Measurements from ENCODE around the gene ZDHHC16.
"Not testable (repeated sequence)": the region's sequence is repeated elsewhere in the genome, so short reads cannot be mapped to it uniquely, and the experiment has no call there.

The ZDHHC16 gene

DNA sequence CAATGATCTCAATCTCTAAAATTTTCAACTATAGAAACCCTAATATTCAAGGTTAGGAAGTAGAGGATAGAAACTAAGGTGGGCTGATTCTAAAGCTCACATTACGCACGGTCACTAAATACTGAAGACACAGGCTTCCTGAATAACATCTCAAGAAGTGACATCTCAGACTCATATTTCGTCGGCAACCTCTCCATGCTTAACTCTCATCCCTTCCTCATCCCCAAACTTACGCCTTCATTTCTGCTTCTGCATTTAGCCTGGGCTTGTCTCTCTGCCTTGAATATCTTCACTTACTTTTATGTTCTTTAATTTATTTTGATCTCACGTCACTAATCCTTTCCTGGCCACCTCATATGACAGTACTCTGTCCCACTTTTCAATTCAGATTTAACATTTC, 10.8 kb upstream of the ZDHHC16 start:
- no peak for DNase-seq

DNA sequence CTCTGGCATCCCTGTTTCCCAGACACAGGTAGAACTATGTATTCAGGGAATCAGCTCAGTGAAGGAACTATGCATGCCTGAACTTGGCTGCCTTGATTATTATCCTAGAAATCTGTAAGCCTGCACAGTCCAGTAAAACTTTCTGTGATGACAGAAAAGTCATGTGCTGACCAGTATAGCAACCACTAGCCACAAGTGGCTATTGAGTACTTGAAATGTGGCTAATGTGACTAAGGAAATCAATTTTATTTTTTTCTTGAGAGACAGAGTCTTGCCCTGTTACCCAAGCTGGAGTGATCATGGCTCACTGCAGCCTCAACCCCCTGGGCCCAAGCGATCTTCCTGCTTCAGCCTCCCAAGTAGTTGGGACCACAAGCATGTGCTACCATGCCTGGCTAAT, 3.7 kb upstream of the ZDHHC16 start:
- no peak for DNase-seq

DNA sequence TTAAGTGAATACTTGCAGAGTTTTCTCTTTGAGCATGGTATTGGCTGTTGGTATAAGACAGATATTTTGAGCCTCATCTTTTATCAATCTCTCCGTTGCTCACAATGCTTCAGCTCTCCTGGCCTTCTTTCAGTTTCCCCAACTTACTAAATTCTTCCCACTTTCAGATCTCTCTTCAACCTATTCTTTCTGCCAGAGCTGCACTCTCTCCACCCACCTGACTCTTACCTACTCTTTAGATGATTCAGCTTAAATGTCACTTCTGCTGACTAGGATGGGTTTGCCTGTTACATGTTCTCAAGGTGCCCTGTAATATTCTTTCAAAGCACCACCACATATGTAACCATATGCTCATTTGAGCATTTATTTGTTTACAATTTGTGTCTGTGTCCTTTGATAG, 1.8 kb upstream of the ZDHHC16 start:
- DNase-seq = peak; percentile 40

DNA sequence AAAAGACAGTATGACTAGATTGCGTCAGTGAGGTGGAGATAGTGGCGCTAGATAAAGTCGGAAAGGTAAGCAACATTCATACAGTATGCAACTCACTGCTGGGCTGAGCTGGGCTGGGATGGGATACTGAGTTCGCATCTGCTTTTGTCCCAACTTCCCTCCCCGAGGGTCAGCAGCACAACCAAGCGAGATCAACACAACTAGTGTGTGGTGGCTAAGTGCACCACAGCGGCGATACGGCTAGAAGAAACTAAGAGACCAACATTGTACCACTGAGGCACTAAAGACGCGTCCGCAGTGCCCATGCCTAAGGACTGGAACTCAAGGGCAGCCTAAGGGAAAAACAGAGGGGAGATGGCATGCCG, 636 bp upstream of the ZDHHC16 start:
- no peak for DNase-seq

DNA sequence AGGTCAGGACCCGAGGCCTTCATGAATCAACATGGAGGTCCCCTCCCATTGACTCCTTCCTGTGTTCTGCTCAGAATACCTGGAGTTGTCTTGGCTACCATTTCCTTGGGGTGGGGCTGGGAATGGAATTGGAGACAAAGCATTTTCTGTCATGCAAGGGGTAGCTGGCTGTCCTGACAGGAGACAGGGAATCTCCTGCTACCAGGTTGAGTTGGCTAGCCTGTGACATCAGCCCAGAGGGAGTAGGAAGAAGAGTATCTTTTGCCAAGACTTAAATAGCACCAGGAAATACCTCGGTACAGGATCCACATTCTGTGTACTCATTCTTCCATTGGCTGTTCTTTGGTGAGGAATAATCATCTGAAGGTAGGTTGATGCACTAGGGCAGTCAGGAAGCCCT, 4.9 kb downstream of the ZDHHC16 start:
- DNase-seq = no peak

DNA sequence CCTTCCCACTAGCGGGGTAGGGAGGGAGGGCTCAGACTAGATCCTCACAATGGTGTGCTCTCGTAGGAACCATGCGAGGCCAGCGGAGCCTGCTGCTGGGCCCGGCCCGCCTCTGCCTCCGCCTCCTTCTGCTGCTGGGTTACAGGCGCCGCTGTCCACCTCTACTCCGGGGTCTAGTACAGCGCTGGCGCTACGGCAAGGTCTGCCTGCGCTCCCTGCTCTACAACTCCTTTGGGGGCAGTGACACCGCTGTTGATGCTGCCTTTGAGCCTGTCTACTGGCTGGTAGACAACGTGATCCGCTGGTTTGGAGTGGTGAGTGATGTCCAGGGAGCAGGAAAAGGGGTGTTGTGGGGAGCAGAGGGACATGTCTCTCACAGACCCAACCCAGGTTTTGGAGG, 5.6 kb downstream of the ZDHHC16 start:
- DNase-seq = no peak

DNA sequence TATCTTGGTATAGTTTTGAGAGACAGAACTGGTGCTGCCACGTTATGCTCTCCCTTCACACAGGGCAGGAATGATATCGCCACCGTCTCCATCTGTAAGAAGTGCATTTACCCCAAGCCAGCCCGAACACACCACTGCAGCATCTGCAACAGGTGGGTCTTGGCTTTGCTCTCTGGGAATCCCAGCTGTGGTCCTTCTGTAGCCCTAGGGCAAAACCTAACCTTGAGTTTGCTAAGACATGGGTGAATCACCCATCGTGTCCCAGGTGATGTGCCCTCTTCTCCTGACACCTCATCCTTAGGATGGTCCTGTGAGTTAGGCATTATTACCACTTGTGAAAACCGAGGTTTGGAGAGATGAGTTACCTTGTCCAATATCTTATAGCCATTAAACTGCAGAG, 6.4 kb downstream of the ZDHHC16 start:
- no peak for DNase-seq

DNA sequence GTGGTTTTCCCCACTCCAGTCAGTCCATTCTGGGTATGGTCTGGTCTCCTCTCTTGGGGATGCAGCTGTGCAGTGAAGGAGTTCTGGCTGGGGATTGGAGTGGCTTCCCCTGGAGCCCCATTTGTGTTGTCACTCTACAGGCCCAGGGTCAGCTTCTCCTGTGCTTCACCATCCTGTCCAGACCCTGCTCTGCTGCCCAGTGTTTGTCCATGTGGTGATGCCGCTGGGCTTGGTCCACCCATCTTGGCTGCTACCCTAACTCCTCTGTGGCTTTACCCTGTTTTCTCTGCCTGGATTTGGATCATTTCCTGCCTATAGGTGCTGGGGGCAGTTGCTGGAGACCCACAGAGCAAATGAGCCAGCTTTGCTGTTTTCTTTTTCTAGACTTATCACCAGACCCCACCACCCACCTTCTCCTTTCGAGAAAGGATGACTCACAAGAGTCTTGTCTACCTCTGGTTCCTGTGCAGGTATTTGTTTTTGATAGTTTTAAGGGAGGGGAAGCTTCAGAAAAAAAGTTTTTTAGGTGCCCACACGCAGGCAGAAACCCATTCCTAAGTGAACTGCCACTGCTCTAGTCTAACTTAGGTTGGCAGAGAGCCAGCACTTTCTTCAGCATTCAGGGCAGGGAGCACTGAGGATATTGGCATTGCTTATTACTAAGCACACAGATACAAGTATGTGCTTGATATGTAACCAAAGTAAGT, 8.5 kb downstream of the ZDHHC16 start:
- DNase-seq = no peak

DNA sequence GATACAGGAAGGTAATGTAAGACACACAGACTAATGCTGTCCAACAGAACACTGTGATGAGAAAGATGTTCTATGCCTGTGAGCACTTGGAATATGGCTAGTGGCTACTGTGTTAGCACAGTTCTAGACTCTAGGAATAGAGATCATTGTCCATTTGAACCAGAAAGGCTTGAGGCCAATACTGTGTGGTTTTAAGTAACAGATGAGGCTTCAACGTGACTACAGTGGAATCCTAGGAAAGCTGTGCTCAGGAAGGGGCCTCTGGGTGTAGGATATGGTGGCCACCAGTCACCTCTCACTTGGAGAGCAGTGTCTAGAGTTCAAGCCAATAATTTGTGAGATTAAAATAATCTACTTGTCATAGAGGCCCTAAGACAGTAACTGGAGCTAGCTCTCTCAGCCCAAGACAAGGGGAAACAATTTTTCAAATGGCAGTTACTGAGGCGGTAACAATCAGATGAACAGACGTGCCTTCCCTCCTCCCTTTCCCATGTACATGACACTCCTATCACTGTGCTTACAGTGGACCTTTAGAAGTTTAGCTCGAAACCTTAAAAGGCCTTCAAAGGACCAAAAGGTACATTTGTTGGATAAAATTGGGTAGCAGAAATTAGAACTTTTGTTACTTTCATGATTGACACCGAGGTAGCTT, 10.2 kb downstream of the ZDHHC16 start:
- no peak for DNase-seq

DNA sequence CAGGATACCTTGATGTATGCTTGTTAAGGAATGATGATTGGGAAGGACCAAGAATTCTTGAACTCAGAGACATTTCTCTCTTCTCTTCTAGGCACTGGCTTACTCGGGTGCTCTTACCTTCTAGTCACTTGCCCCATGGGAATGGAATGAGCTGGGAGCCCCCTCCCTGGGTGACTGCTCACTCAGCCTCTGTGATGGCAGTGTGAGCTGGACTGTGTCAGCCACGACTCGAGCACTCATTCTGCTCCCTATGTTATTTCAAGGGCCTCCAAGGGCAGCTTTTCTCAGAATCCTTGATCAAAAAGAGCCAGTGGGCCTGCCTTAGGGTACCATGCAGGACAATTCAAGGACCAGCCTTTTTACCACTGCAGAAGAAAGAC, 10.7 kb downstream of the ZDHHC16 start:
- DNase-seq = no peak

DNA sequence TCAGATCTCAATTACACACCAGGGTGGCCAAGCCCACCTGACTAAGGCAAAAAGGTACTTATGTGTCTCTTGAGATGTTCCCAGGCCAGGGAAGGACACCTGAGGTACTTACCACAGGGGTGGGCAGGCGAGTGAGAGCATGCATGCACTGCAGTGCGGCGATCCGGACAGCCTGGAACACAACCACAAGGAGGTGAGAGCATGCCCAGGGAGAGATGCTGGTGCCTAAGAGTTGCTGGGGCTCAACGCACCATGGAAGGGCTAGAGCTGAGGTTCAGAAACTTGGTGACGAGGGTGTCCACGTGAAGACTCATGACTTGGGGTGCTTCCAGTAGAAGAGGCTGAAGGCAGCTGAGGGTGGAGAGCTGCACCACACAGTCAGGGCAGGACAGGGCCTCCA, 13.1 kb downstream of the ZDHHC16 start:
- no peak for DNase-seq

DNA sequence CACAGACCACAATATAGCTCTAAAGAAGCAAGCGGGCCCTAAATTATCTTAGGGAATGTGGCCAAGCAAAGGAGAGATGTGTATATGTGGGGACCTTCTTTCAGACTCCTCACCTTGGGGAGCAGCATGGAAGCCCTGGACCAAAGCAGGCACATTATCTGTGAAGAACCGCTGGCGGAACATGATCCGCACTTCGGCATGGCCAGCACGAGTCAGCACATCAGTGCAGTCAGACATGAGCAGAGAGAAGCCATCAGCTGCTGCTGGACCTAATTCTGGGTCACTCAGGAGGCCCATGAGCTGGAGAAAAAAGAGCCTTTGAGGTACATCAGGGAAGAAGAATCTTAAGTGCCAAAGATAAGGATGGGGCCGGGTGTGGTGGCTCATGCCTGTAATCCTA, 14.0 kb downstream of the ZDHHC16 start:
- no peak for DNase-seq

DNA sequence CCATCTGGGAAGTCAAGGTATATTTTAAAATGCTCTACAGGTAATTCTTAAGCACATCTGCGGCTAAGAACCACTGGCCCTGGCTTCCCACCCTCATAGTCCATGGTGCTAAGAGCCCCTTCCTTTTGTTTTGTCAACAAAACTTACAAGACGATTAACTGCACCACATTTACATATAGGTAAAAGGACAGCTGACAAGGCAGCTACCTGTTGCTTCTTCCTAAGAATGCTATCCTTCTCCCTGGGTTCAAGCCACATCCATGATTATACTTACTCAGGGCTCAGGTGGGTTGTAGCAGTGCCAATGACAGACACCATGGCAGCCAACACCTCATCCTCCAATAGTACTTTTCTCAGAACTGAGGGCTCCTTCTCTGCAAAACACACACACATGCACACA, 16.3 kb downstream of the ZDHHC16 start:
- no peak for DNase-seq

DNA sequence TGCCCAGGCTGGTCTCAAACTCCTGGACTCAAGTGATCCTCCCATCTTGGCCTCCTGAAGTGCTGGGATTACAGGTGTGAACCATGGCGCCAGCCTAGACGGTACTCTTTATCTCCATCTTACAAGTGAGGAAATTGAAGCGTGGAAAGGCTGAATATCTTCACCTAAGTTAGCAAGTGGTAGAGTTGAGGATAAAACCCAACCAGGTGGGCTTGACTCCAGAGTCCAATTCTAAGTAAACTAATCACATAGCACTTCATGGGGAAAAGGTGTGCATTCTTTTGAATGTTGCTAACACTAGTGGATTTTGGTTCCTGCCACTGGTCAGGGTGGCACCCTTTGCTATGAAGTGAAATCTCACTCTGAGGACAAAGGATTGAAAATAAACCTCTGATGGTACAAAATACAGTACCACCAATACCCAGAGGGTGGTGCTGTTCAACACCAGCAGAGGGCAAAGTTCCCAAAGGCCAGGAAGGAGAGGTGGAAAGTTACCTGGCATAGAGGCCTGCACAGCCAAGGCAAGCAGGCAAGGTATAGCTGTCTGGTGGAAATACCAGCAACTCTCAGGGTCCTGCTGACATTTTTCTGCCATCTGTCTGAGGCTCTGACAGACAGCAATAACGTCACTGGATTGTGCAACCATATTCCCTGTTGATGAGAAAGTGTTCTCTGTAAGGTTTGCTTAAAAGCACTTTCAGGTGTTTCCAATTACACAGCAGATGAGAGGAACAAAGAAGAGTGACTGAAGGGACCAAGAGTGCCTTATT, 17.6 kb downstream of the ZDHHC16 start:
- DNase-seq = peak; percentile 45

DNA sequence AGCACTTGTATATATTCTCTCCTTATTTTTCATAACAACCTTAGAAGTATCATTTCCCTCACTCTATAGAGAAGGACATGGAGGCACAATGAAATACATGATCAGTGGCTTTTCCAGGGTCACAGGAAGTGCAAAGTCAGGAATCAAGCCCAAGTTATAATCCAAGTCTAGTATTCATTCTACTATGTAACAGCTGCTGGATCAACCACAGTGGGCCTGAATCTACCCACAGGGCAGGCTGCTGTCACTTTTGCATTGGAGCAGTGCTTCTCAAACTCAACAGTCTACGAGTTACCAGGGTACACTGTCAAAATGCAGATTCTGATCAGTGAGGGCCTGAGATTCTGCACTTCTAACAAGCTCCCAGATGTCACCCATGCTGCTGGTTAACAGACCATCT, 18.3 kb downstream of the ZDHHC16 start:
- no peak for DNase-seq

DNA sequence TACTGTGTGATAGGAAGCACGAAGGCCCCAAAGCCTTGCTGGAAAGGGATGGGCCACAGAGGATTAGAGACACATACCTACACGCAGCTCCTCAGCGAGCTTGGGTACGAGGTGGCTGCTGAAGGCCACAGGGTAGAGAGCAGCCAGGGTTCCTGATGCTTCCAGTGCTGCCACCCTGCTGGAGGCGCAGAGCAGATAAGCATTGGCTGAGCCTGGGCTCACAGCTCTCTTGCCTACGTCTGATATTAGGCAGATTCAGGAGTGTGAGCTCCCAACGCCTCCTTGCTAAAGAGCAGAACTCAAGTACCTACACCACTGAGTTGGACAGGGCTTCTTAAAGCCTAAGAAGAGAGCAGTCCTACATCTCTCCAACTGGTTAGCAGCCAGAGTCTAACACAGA, 20.0 kb downstream of the ZDHHC16 start:
- DNase-seq = no peak

DNA sequence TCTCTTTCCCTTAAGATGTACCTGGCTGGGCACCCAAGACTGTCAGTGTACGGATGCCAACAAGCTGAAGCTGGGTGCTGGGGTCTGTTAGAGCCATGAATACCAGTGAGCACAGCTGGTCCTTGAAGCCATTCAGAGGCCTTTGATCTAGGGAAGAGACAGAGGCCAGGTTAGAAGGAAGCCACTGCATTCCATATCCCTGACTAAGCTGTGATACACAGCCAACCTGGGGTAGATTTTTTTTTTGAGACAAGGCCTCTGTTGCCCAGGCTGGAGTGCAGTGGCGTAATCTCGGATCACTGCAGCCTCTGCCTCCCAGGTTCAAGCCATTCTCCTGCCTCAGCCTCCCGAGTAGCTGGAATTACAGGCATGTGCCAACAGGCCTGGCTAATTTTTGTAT, 20.8 kb downstream of the ZDHHC16 start:
- DNase-seq = no peak

DNA sequence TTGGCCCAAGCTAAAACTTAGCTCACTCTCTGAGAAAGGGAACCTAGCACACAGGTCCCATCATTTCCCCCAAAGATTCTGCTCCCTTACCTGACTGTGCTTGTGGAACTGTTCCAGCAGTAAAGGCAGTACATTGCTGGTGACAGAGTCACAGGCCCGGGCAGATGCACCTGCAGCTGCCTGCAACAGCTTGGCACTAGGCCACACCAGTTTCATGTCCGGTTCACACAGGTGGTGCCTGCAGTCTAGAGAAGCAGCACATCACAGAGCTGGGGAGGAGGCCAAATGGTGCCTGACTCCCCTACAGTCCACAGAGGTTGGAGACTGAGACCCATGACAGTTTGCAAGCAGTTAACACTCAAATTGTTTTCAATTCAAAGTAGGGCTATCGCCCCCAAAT, 22.2 kb downstream of the ZDHHC16 start:
- DNase-seq = no peak

DNA sequence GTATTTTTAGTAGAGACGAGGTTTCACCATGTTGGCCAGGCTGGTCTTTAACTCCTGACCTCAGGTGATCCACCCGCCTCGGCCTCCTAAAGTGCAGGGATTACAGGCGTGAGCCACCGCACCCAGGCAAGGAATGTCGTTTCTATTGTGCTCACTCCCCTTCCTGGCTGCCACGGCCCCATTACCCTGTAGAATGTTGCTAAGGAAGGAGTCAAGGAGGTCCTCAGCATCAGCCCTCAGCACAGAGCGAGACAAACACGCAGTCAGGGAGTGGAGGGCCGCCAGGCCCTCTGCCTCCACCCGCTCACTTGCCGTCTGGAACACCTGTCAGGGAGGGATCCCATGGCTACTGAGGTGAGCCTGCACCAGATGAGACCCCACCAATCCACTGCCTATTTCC, 22.8 kb downstream of the ZDHHC16 start:
- DNase-seq = not testable (repeated sequence)

DNA sequence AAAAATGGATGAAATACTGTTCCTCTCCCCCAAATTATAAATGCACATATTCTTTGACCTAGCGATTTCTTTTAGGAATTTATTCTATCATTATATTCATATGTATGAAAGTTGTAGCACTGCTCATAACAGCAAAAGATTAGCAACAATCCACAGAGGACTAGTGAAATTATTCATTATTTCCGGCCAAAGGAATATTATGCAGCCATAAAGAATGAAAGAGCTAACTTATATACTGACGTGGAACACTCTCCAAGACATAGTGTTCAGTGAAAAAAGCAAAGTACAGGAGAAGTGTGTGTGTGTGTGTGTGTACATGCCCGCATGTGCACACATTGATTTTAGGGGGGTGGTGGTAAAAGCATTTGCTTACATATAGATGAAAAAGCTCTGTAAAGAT, 28.9 kb downstream of the ZDHHC16 start:
- DNase-seq = no peak

DNA sequence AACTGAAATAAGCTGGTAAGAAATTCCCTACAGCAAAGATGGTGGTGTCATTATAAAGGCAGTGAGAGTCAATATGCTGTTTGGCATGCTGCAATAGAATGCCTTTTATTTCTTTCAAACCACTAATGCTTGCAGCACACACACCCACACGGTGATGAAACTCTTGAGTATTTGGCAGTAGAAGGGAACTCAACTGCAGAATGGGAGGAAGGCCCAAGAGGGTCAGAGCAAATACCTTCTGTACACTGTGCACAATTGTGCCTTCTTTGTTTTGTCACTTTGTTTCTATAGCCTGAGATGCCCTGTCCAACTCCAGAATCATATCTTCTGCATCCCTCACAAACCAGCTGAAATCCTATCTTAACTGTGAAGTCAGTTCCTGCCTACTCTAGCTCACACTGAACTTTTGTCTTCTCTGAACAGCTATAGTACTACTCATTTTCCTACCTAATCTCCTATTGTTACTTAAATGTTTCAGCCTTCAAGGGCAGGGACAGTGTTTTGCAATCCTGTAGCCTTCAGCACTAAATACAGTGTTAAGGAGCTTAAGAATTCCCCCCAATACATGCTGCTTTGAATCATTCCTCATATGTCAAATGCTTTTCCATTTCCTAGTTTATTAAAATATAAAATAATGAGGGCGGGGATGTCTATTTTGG, 30.1 kb downstream of the ZDHHC16 start:
- DNase-seq = no peak

DNA sequence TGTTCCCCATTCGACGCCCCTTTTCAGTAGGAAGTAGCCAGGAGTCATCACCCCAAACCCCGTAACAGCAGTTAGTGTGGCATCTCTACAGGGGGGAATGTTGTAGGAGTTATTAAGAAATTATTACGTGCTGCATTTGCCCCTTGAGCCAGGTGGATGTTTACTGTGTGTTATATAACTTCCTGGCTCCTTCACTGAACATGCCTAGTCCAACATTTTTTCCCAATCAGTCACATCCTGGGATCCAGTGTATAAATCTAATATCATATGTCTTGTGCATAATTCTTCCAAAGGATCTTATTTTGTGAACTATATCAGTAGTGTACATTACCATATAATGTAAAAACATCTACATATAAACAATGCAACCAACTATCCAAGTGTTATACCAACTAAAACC, 33.4 kb downstream of the ZDHHC16 start:
- not testable (repeated sequence) for DNase-seq

DNA sequence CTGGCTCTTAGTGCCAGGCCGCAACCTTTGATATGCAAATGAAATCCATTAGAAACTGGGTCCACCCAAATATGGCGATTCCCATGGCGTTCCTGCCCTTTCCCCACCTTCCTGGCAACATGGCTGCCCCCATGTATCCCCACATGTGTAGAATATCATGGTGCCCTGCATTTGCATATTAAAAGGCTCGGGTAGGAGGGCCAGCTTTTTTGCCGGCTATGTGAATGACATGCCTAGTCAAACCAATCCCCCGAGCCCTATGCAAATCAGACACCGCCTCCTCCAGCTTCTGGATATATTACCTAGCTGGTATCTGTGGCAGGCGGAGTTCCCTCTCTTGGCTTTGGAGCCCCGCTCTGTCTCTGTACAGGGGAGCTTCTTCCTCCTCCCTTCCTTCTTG, 34.0 kb downstream of the ZDHHC16 start:
- no peak for DNase-seq

DNA sequence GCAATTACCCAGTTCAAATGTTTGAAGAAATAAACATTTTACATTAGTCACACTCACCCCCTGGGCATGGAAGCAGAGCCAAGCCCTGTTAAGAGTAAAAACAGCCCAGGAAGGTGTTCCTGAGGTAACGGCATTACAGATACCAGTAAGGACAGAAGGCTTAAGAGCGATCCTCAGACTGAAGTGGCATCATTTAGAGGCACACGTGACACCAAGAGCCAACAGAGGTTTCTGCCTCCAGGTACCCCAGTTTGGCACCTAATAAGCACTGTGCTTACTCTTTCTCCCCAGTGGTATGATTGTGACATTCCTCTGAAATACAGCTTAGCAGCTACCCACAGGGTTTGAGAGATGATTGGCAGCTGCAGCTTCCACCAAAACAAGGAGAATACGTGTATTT, 35.1 kb downstream of the ZDHHC16 start:
- no peak for DNase-seq
